SH-SY5Y (cell line): ENCODE measurements around the gene KDM1B.

Experiments used
- GATA2 ChIP-seq: IDR thresholded peaks from 2 replicates; pipeline ENCODE4 v1.6.1; 2011; ENCODE audit warnings: mild to moderate bottlenecking, low read depth, low read length
- GATA3 ChIP-seq: IDR thresholded peaks from 2 replicates; pipeline ENCODE4 v1.6.1; 2011; ENCODE audit warnings: low read depth, mild to moderate bottlenecking, low read length, moderate library complexity

DNA sequence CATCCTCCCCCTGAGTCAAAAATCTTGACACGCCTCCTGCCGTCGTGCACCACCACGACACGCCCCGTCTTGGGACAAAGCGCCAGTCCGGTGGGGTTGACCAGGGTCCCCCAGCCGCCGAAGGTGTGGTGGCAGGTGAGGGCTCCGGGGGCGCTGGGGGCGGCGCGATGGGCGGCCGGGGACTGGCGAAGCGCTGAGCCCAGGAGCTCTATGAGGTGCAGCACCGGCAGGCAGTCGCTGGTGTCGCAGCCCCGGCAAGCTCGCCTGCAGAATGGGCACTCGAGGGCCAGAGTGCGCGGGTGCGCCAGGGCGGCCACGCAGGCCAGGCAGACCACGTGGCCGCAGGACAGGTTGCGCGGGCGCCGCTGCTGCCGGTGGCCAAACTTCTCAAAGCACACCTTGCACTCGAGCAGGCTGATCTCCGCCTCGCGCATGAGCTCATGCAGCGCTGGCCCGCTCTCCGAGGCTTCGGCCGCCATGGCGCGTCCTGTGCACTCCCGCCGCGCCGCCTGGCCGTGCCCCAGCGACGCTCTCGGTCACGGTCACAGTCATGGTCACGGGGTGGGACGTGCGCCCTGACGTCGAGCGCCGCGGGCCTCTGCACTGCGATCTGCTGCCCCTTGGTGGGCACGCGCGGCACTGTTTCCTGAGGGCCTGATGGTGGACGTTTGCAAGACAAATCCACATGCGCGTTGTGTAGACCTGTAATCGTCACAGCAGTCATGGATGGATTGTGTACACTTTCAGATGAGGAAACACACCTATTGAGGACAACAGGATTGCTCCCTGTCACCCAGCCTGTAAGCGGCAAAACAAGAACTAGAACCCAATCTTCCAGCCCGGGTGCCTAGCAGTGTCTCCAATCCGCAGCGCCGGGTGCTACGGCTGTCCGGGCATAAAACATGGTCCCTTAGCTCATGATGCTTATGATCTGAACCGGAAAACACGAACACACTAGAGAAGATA, 32.8 kb upstream of the KDM1B start, which contains the start of gene NHLRC1:
- TF ChIP-seq GATA2 (no peak), GATA3 (no peak)
